ENCODE results near the gene HNF4A. TPM values are rescaled to one million over a fixed set of nuclear protein-coding genes. Genes with fewer than 3 reads are reported as not detected.

The HNF4A gene
- total and polyA plus RNA-seq, 2 of the 13 experiments (the other 11 are each of a cell fraction or from before 2014, with no cell fraction given), result 80.9 to 169 TPM

DNA sequence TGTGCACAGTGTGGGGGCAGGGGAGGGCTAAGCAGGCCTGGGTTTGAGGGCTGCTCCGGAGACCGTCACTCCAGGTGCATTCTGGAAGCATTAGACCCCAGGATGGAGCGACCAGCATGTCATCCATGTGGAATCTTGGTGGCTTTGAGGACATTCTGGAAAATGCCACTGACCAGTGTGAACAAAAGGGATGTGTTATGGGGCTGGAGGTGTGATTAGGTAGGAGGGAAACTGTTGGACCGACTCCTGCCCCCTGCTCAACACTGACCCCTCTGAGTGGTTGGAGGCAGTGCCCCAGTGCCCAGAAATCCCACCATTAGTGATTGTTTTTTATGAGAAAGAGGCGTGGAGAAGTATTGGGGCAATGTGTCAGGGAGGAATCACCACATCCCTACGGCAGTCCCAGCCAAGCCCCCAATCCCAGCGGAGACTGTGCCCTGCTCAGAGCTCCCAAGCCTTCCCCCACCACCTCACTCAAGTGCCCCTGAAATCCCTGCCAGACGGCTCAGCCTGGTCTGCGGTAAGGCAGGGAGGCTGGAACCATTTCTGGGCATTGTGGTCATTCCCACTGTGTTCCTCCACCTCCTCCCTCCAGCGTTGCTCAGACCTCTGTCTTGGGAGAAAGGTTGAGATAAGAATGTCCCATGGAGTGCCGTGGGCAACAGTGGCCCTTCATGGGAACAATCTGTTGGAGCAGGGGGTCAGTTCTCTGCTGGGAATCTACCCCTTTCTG is 76.2 kb downstream of the HNF4A start (continued):
- TF ChIP-seq, protein P1, sequence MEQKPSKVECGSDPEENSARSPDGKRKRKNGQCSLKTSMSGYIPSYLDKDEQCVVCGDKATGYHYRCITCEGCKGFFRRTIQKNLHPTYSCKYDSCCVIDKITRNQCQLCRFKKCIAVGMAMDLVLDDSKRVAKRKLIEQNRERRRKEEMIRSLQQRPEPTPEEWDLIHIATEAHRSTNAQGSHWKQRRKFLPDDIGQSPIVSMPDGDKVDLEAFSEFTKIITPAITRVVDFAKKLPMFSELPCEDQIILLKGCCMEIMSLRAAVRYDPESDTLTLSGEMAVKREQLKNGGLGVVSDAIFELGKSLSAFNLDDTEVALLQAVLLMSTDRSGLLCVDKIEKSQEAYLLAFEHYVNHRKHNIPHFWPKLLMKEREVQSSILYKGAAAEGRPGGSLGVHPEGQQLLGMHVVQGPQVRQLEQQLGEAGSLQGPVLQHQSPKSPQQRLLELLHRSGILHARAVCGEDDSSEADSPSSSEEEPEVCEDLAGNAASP (CRISPR knock-in tag; IDR thresholded peaks at IDR 0.05; ENCODE audit: borderline replicate concordance), result no peak
- TF ChIP-seq, protein P2, sequence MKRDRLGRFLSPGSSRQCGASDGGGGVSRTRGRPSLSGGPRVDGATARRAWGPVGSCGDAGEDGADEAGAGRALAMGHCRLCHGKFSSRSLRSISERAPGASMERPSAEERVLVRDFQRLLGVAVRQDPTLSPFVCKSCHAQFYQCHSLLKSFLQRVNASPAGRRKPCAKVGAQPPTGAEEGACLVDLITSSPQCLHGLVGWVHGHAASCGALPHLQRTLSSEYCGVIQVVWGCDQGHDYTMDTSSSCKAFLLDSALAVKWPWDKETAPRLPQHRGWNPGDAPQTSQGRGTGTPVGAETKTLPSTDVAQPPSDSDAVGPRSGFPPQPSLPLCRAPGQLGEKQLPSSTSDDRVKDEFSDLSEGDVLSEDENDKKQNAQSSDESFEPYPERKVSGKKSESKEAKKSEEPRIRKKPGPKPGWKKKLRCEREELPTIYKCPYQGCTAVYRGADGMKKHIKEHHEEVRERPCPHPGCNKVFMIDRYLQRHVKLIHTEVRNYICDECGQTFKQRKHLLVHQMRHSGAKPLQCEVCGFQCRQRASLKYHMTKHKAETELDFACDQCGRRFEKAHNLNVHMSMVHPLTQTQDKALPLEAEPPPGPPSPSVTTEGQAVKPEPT (CRISPR knock-in tag; IDR thresholded peaks at IDR 0.05; ENCODE audit: low read depth), result no peak
- TF ChIP-seq ATF1 (CRISPR knock-in tag; IDR thresholded peaks at IDR 0.05), result no peak
- peak; percentile 82; the same call in 1 of the 2 replicates for TF ChIP-seq SNAPC2 (CRISPR knock-in tag; IDR thresholded peaks at IDR 0.05)
- 0 out of 2 replicates have a peak, but pooled peaks have one; percentile 20 for TF ChIP-seq ZC3H4 (CRISPR knock-in tag; IDR thresholded peaks at IDR 0.05; ENCODE audit: borderline replicate concordance)
- TF ChIP-seq SPEN (CRISPR knock-in tag; IDR thresholded peaks at IDR 0.05; ENCODE audit: low read depth), result peak; percentile 67
- no peak; the same call in 1 of the 2 replicates for TF ChIP-seq ZBTB7B (CRISPR knock-in tag; IDR thresholded peaks at IDR 0.05)
- peak; percentile 35; the same call in 1 of the 2 replicates for TF ChIP-seq NKX3-1 (CRISPR knock-in tag; IDR thresholded peaks at IDR 0.05)
- TF ChIP-seq, protein P3, sequence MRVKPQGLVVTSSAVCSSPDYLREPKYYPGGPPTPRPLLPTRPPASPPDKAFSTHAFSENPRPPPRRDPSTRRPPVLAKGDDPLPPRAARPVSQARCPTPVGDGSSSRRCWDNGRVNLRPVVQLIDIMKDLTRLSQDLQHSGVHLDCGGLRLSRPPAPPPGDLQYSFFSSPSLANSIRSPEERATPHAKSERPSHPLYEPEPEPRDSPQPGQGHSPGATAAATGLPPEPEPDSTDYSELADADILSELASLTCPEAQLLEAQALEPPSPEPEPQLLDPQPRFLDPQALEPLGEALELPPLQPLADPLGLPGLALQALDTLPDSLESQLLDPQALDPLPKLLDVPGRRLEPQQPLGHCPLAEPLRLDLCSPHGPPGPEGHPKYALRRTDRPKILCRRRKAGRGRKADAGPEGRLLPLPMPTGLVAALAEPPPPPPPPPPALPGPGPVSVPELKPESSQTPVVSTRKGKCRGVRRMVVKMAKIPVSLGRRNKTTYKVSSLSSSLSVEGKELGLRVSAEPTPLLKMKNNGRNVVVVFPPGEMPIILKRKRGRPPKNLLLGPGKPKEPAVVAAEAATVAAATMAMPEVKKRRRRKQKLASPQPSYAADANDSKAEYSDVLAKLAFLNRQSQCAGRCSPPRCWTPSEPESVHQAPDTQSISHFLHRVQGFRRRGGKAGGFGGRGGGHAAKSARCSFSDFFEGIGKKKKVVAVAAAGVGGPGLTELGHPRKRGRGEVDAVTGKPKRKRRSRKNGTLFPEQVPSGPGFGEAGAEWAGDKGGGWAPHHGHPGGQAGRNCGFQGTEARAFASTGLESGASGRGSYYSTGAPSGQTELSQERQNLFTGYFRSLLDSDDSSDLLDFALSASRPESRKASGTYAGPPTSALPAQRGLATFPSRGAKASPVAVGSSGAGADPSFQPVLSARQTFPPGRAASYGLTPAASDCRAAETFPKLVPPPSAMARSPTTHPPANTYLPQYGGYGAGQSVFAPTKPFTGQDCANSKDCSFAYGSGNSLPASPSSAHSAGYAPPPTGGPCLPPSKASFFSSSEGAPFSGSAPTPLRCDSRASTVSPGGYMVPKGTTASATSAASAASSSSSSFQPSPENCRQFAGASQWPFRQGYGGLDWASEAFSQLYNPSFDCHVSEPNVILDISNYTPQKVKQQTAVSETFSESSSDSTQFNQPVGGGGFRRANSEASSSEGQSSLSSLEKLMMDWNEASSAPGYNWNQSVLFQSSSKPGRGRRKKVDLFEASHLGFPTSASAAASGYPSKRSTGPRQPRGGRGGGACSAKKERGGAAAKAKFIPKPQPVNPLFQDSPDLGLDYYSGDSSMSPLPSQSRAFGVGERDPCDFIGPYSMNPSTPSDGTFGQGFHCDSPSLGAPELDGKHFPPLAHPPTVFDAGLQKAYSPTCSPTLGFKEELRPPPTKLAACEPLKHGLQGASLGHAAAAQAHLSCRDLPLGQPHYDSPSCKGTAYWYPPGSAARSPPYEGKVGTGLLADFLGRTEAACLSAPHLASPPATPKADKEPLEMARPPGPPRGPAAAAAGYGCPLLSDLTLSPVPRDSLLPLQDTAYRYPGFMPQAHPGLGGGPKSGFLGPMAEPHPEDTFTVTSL (CRISPR knock-in tag; IDR thresholded peaks at IDR 0.05; ENCODE audit: borderline replicate concordance), result no peak
- no peak for TF ChIP-seq KMT2A (CRISPR knock-in tag; IDR thresholded peaks at IDR 0.05)
- TF ChIP-seq ZNF317 (CRISPR knock-in tag; IDR thresholded peaks at IDR 0.05), result 0 out of 2 replicates have a peak, but pooled peaks have one; percentile 20
- TF ChIP-seq, protein P4, sequence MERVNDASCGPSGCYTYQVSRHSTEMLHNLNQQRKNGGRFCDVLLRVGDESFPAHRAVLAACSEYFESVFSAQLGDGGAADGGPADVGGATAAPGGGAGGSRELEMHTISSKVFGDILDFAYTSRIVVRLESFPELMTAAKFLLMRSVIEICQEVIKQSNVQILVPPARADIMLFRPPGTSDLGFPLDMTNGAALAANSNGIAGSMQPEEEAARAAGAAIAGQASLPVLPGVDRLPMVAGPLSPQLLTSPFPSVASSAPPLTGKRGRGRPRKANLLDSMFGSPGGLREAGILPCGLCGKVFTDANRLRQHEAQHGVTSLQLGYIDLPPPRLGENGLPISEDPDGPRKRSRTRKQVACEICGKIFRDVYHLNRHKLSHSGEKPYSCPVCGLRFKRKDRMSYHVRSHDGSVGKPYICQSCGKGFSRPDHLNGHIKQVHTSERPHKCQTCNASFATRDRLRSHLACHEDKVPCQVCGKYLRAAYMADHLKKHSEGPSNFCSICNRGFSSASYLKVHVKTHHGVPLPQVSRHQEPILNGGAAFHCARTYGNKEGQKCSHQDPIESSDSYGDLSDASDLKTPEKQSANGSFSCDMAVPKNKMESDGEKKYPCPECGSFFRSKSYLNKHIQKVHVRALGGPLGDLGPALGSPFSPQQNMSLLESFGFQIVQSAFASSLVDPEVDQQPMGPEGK (CRISPR knock-in tag; IDR thresholded peaks at IDR 0.05), result peak; percentile 7; the same call in 1 of the 2 replicates
- TF ChIP-seq MATR3 (CRISPR knock-in tag; IDR thresholded peaks at IDR 0.05), result no peak
- peak; percentile 38; the same call in 1 of the 2 replicates for TF ChIP-seq KLF6 (CRISPR knock-in tag; IDR thresholded peaks at IDR 0.05)
- no peak for TF ChIP-seq WIZ (CRISPR knock-in tag; IDR thresholded peaks at IDR 0.05)
- no peak for TF ChIP-seq ZNF780A (CRISPR knock-in tag; IDR thresholded peaks at IDR 0.05)
- TF ChIP-seq SALL2 (CRISPR knock-in tag; IDR thresholded peaks at IDR 0.05), result no peak
